Neural cell (in vitro differentiated cells): Measurements from ENCODE around the gene RAMP2. TPM values are rescaled to one million over a fixed set of nuclear protein-coding genes. Genes with fewer than 3 reads are reported as not detected.

Source experiments
- H2AFZ ChIP-seq: fragments of 200-600, 300-800 bp; sonication (generic), shearing (Covaris generic); 2 replicates; pipeline ENCODE4 v1.6.0; 2014; ENCODE audit warnings: low read depth, mild to moderate bottlenecking, antibody characterized with exemption, low read length, moderate library complexity
- H3F3A ChIP-seq: fragments of 200-600 bp; shearing (Covaris generic); 2 replicates; pipeline ENCODE4 v1.6.1; 2016; ENCODE audit warnings: mild to moderate bottlenecking, moderate library complexity, mixed read lengths, antibody characterized with exemption, low read length; ENCODE audit not compliant: insufficient read depth, poor library complexity, severe bottlenecking
- H3K27ac ChIP-seq: fragments of 200-600, 300-800 bp; sonication (generic), shearing (Covaris generic); 2 replicates; pipeline ENCODE4 v1.5.1; 2014; ENCODE audit warnings: mild to moderate bottlenecking, low read length, moderate library complexity
- H3K27me3 ChIP-seq: fragments of 300-800, 200-600 bp; sonication (generic), shearing (Covaris generic); 2 replicates; pipeline ENCODE4 v1.6.0; 2014; ENCODE audit warnings: mild to moderate bottlenecking, low read depth, low read length, moderate library complexity; ENCODE audit not compliant: insufficient read depth
- H3K36me3 ChIP-seq: fragments of 300-800, 200-600 bp; sonication (generic), shearing (Covaris generic); 2 replicates; pipeline ENCODE4 v1.5.1; 2014; ENCODE audit warnings: mild to moderate bottlenecking, antibody characterized with exemption, low read length, moderate library complexity; ENCODE audit not compliant: insufficient read depth
- H3K4me2 ChIP-seq: fragments of 300-800, 200-600 bp; sonication (generic), shearing (Covaris generic); 2 replicates; pipeline ENCODE4 v1.6.0; 2014; ENCODE audit warnings: mild to moderate bottlenecking, low read length
- H3K4me3 ChIP-seq: fragments of 300-800, 200-600 bp; sonication (generic), shearing (Covaris generic); 2 replicates; pipeline ENCODE4 v1.5.1; 2014; ENCODE audit warnings: mild to moderate bottlenecking, low read length, moderate library complexity
- H3K79me2 ChIP-seq: fragments of 200-600 bp; shearing (Covaris generic); replicated peaks from 2 replicates; pipeline ENCODE4 v1.6.0; 2014; ENCODE audit warnings: mild to moderate bottlenecking, low read length, moderate library complexity; ENCODE audit not compliant: insufficient read depth
- H3K9ac ChIP-seq: fragments of 300-800, 200-600 bp; sonication (generic), shearing (Covaris generic); 2 replicates; pipeline ENCODE4 v1.6.1; 2016; ENCODE audit warnings: mild to moderate bottlenecking, low read length, mixed read lengths
- H3K9me2 ChIP-seq: fragments of 200-600 bp; shearing (Covaris generic); 2 replicates; pipeline ENCODE4 v1.6.1; 2016; ENCODE audit warnings: mild to moderate bottlenecking, low read length, mixed read lengths; ENCODE audit not compliant: insufficient read depth
- H3K9me3 ChIP-seq: fragments of 200-600, 300-800 bp; sonication (generic), shearing (Covaris generic); 2 replicates; pipeline ENCODE4 v1.6.1; 2016; ENCODE audit warnings: mild to moderate bottlenecking, mixed run types, low read length, moderate library complexity, mixed read lengths
- H4K20me1 ChIP-seq: fragments of 200-600 bp; shearing (Covaris generic); 2 replicates; pipeline ENCODE4 v1.6.1; 2016; ENCODE audit warnings: mild to moderate bottlenecking, mixed run types; ENCODE audit not compliant: insufficient read depth
- CTCF ChIP-seq: fragments of 450-650 bp; IDR thresholded peaks from 2 replicates; pipeline ENCODE4 v1.5.1; 2014; ENCODE audit warnings: antibody characterized with exemption, mild to moderate bottlenecking, moderate library complexity; ENCODE audit not compliant: poor library complexity, severe bottlenecking
- EP300 ChIP-seq: fragments of 450-650 bp; conservative IDR thresholded peaks from 2 replicates; pipeline ENCODE4 v1.6.1; 2014; ENCODE audit warnings: antibody characterized with exemption, mild to moderate bottlenecking, moderate library complexity; ENCODE audit not compliant: poor library complexity, severe bottlenecking
- EZH2 ChIP-seq: fragments of 200-600, 300-800 bp; shearing (Covaris generic), sonication (generic); IDR thresholded peaks from 2 replicates; pipeline ENCODE4 v1.6.1; 2014; ENCODE audit warnings: antibody characterized with exemption, low read length, borderline replicate concordance, mild to moderate bottlenecking; ENCODE audit not compliant: insufficient read depth, poor library complexity, severe bottlenecking
- MXI1 ChIP-seq: fragments of 450-650 bp; conservative IDR thresholded peaks from 2 replicates; pipeline ENCODE4 v1.6.1; 2014; ENCODE audit warnings: antibody characterized with exemption, mild to moderate bottlenecking; ENCODE audit not compliant: poor library complexity, severe bottlenecking
- POLR2AphosphoS5 ChIP-seq: IDR thresholded peaks from 2 replicates; pipeline ENCODE4 v1.6.1; 2012
- RAD21 ChIP-seq: fragments of 450-650 bp; conservative IDR thresholded peaks from 2 replicates; pipeline ENCODE4 v1.6.1; 2014; ENCODE audit warnings: antibody characterized with exemption, mild to moderate bottlenecking, moderate library complexity
- REST ChIP-seq: IDR thresholded peaks from 2 replicates; pipeline ENCODE4 v1.6.1; 2012; ENCODE audit warnings: borderline replicate concordance
- SMC3 ChIP-seq: fragments of 450-650 bp; conservative IDR thresholded peaks from 2 replicates; pipeline ENCODE4 v1.6.1; 2014; ENCODE audit warnings: antibody characterized with exemption, mild to moderate bottlenecking, moderate library complexity; ENCODE audit not compliant: poor library complexity
- TAF1 ChIP-seq: IDR thresholded peaks from 2 replicates; pipeline ENCODE4 v1.6.1; 2012; ENCODE audit warnings: low read depth
- polyA plus RNA-seq: library from polyadenylated mRNA; depleted of rRNA; stranded (reverse); fragments of >200 nt; gene quantifications from 2 replicates; pipeline ENCODE4 v1.2.3, GENCODE V29; 2014

The RAMP2 gene
- polyA plus RNA-seq, 1 donor from 2014 or later: 2.1 TPM

GRCh38 chr17:42783791-42784138, 22.7 kb downstream of the RAMP2 start:
- H3K9ac ChIP-seq: no peak overlapping the region
- H3K36me3 ChIP-seq: no peaks in the 10 kb centered on the region
- H4K20me1 ChIP-seq: no peaks in the 10 kb centered on the region
- H2AFZ ChIP-seq: no peak overlapping the region
- no peak overlapping the region for H3K4me2 ChIP-seq
- no peaks in the 10 kb centered on the region for H3K79me2 ChIP-seq
- H3K27me3 ChIP-seq: peaks cover 37% of the 10 kb centered on the region
- H3F3A ChIP-seq: no peaks in the 10 kb centered on the region
- H3K4me3 ChIP-seq: no peak overlapping the region
- no peaks in the 10 kb centered on the region for H3K9me3 ChIP-seq
- H3K27ac ChIP-seq: no peak overlapping the region
- no peaks in the 10 kb centered on the region for H3K9me2 ChIP-seq
- TF ChIP-seq SMC3 (no peak), RAD21 (no peak), EZH2 (no peak), EP300 (no peak), CTCF (no peak), TAF1 (no peak), REST (no peak), MXI1 (no peak), POLR2AphosphoS5 (no peak)

GRCh38 chr17:42784409-42784808, 23.4 kb downstream of the RAMP2 start:
- Histone ChIP-seq H3K4me2 (no peak overlapping the region), H4K20me1 (no peaks in the 10 kb centered on the region), H3K36me3 (no peaks in the 10 kb centered on the region), H3K4me3 (no peak overlapping the region), H3K27me3 (peaks cover 37% of the 10 kb centered on the region), H3K9me2 (no peaks in the 10 kb centered on the region), H3K27ac (no peak overlapping the region), H3F3A (no peaks in the 10 kb centered on the region), H3K79me2 (no peaks in the 10 kb centered on the region), H3K9ac (no peak overlapping the region), H2AFZ (no peak overlapping the region), H3K9me3 (no peaks in the 10 kb centered on the region)
- TF ChIP-seq EP300: no peak
- no peak for TF ChIP-seq SMC3
- TF ChIP-seq TAF1: no peak
- no peak for TF ChIP-seq REST
- no peak for TF ChIP-seq CTCF
- no peak for TF ChIP-seq RAD21
- no peak for TF ChIP-seq MXI1
- no peak for TF ChIP-seq POLR2AphosphoS5
- no peak for TF ChIP-seq EZH2
